Hematopoietic multipotent progenitor cell treated with erythropoietin and hydrocortisone succinate and interleukin-3 and kit ligand, for 6 days (in vitro differentiated cells): ENCODE measurements around the gene ANGPT4.
"Not testable (repeated sequence)": the region's sequence is repeated elsewhere in the genome, so short reads cannot be mapped to it uniquely, and the experiment has no call there.

ENCODE experiments used
- DNase-seq: peaks from one replicate; pipeline ENCODE4 v3.0.0-alpha.2; 2015

The ANGPT4 gene

GRCh38 chr20:841568-842546, 74.3 kb downstream of the ANGPT4 start:
- peak; percentile 40 for DNase-seq

- DNase-seq = no peak
Observed at GRCh38 chr20:840858-841567, 75.1 kb downstream of the ANGPT4 start.

- no peak for DNase-seq
Observed at GRCh38 chr20:840503-840857, 75.7 kb downstream of the ANGPT4 start.

- DNase-seq = no peak
Observed at GRCh38 chr20:839626-840025, 76.5 kb downstream of the ANGPT4 start.

- DNase-seq = no peak
Observed at GRCh38 chr20:839015-839414, 77.1 kb downstream of the ANGPT4 start.

- DNase-seq = no peak
Observed at GRCh38 chr20:836190-836589, 79.9 kb downstream of the ANGPT4 start.

- peak; percentile 36 for DNase-seq
Observed at GRCh38 chr20:835608-836045, 80.5 kb downstream of the ANGPT4 start.

- DNase-seq = no peak
Observed at GRCh38 chr20:834151-834746, 81.9 kb downstream of the ANGPT4 start.

GRCh38 chr20:833450-834150, 82.5 kb downstream of the ANGPT4 start, which contains the start of gene FAM110A:
Gene FAM110A (plus strand): TSS chr20:833715. CDS start chr20:844805, 11,090 bp downstream.
- peak; percentile 98 for DNase-seq

GRCh38 chr20:833121-833449, 83.0 kb downstream of the ANGPT4 start:
- DNase-seq = no peak

GRCh38 chr20:831956-832355, 84.2 kb downstream of the ANGPT4 start:
- DNase-seq = no peak

GRCh38 chr20:831251-831650, 84.9 kb downstream of the ANGPT4 start:
- DNase-seq = no peak

GRCh38 chr20:830011-830521, 86.1 kb downstream of the ANGPT4 start:
- DNase-seq = no peak

GRCh38 chr20:829551-829950, 86.6 kb downstream of the ANGPT4 start:
- peak; percentile 49 for DNase-seq

- DNase-seq = peak; percentile 97
Observed at GRCh38 chr20:828987-829386, 87.1 kb downstream of the ANGPT4 start.

GRCh38 chr20:827981-828380, 88.2 kb downstream of the ANGPT4 start:
- not testable (repeated sequence) for DNase-seq

GRCh38 chr20:826695-827323, 89.3 kb downstream of the ANGPT4 start:
- no peak for DNase-seq

GRCh38 chr20:825710-826421, 90.3 kb downstream of the ANGPT4 start:
- no peak for DNase-seq

GRCh38 chr20:824916-825315, 91.2 kb downstream of the ANGPT4 start:
- DNase-seq = no peak

GRCh38 chr20:824490-824889, 91.6 kb downstream of the ANGPT4 start:
- DNase-seq = no peak

- no peak for DNase-seq
Observed at GRCh38 chr20:823574-823902, 92.6 kb downstream of the ANGPT4 start.
